HEK293T (cell line): ENCODE results near the gene CFAP74.

Experiments
- BHLHE40 ChIP-seq: fragments of 450-650 bp; IDR thresholded peaks from 2 replicates; pipeline ENCODE4 v1.6.1; 2016; ENCODE audit warnings: mild to moderate bottlenecking, moderate library complexity, borderline replicate concordance
- ELF4 ChIP-seq: fragments of 450-650 bp; IDR thresholded peaks from 2 replicates; pipeline ENCODE4 v1.6.1; 2017; ENCODE audit warnings: antibody characterized with exemption
- FOXK2 ChIP-seq: fragments of 450-650 bp; IDR thresholded peaks from 2 replicates; pipeline ENCODE4 v1.6.1; 2016; ENCODE audit warnings: mild to moderate bottlenecking
- FOXM1 ChIP-seq: fragments of 450-650 bp; IDR thresholded peaks from 2 replicates; pipeline ENCODE4 v1.6.1; 2017; ENCODE audit warnings: mild to moderate bottlenecking, borderline replicate concordance
- HDGF ChIP-seq: fragments of 450-650 bp; IDR thresholded peaks from 2 replicates; pipeline ENCODE4 v1.6.1; 2017; ENCODE audit warnings: antibody characterized with exemption, borderline replicate concordance
- LEF1 ChIP-seq: fragments of 450-650 bp; IDR thresholded peaks from 2 replicates; pipeline ENCODE4 v1.6.1; 2017; ENCODE audit warnings: mild to moderate bottlenecking, borderline replicate concordance
- PKNOX1 ChIP-seq: fragments of 450-650 bp; IDR thresholded peaks from 2 replicates; pipeline ENCODE4 v1.6.1; 2016
- SP1 ChIP-seq: fragments of 450-650 bp; IDR thresholded peaks from 2 replicates; pipeline ENCODE4 v1.6.1; 2017
- SUZ12 ChIP-seq: fragments of 450-650 bp; IDR thresholded peaks from 2 replicates; pipeline ENCODE4 v1.6.1; 2016; ENCODE audit warnings: mild to moderate bottlenecking

- no peak for TF ChIP-seq FOXM1
- no peak for TF ChIP-seq BHLHE40
- TF ChIP-seq LEF1, result no peak
- no peak for TF ChIP-seq SUZ12
- no peak for TF ChIP-seq FOXK2
- TF ChIP-seq PKNOX1, result no peak
- no peak for TF ChIP-seq ELF4
- no peak for TF ChIP-seq SP1
- TF ChIP-seq HDGF, result no peak
Measured at GRCh38 chr1:1877865-1878436, 125.6 kb downstream of the CFAP74 start.
